ENCODE measurements around the gene PDGFD. TPM values are rescaled to one million over a fixed set of nuclear protein-coding genes. Genes with fewer than 3 reads are reported as not detected.

The PDGFD gene
- total RNA-seq, 1 donor: 6.9 TPM

GRCh38 chr11:104159356-104159755, 4.6 kb downstream of the PDGFD start:
- no peak for TF ChIP-seq CTCF (IDR thresholded peaks at IDR 0.05; ENCODE audit: insufficient read depth, low read depth, low read length)
- H3K4me3 ChIP-seq (ENCODE audit: low read depth, low read length): no peak overlapping the region
- DNase-seq (ENCODE audit: low read depth): no peak

DNA sequence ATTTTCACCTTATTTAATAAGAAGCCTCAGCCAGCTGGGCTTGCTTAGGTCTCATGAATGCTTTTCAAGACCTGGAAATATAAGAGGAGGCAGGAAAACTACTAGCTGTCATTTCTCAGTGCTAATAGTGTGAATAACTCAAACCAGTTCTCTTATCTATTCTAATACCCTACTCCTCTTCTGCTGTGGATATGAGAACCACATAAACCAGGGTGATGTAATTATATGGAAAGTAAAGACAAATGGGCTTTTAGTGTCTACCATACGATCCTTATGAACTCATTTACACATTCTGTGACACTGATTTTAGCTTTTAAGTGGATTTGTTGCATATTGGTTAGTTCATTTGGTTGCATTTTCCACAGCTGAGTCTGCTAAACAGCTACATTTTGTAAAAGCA, 8.6 kb downstream of the PDGFD start:
- no peak overlapping the region for H3K4me3 ChIP-seq (ENCODE audit: low read depth, low read length)
- no peak for DNase-seq (ENCODE audit: low read depth)
- TF ChIP-seq CTCF (IDR thresholded peaks at IDR 0.05; ENCODE audit: insufficient read depth, low read depth, low read length): no peak

- H3K4me3 ChIP-seq (ENCODE audit: low read depth, low read length): no peak overlapping the region
- DNase-seq (ENCODE audit: low read depth): no peak
- no peak for TF ChIP-seq CTCF (IDR thresholded peaks at IDR 0.05; ENCODE audit: insufficient read depth, low read depth, low read length)
These were observed 9.7 kb downstream of the PDGFD start for GRCh38 chr11:104154296-104154695.

DNA sequence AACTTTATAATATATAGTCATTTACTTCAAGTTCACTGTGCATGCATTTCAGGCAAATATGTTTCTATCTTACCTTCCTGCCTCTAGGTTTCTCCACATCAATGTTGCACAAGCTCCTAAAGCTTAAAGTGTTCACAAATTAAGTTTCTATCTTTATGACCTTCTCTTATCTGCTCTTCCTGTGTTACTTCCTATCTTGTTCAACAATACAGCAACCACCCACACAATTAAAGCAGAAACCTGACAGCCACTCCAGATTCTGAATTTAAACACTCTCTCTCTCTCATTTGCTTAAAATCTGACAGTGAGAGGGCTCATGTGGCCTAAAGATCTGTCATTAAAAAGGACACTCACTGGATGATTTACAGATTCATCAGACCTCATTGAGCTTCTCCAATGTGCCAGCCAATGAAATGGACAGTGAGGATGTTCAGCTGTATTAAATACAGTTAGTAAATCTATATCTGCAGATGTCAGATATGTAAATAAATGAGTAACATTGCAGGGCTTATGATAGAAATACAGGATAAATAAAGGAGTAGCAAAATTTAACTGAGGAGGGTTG, 10.9 kb downstream of the PDGFD start:
- DNase-seq (ENCODE audit: low read depth): no peak
- TF ChIP-seq CTCF (IDR thresholded peaks at IDR 0.05; ENCODE audit: insufficient read depth, low read depth, low read length): no peak
- no peak overlapping the region for H3K4me3 ChIP-seq (ENCODE audit: low read depth, low read length)

DNA sequence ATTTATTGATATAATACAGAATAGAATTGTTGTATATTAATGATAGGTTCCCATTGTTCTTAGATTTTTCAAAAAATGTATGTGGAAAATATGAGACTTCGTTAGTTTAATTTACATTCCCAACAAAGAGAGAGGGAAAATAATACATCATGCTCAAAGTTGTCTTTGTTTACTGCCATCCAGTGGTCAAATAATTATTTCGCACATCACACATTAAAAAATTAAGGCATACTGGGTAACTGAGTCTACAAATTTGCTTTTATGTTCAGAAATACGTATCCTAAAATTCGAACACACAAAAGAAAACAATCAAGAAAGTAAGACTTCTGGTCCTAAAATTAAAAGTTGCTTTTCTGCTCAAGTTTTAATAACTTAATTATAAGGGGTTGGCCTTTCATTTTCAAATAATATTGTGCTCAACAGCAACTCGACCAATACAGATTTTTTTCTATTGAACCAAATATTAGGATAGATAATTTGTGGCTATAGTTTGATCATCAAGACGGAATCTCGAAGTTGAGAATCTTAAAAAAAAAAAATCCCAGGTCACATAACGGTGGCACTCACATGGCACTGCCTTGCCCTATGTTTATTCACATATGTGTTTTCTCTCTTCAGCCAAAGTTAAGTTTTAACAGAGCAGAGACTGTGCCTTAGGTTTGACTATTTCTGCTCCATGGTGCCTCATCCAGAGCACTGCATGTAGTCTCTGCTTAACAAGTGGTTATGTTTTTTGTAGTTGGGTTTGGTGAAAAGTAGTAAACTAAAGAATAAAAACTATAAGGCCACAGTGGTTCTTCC, 12.3 kb downstream of the PDGFD start:
- no peak for DNase-seq (ENCODE audit: low read depth)
- TF ChIP-seq CTCF (IDR thresholded peaks at IDR 0.05; ENCODE audit: insufficient read depth, low read depth, low read length): peak; percentile 44

DNA sequence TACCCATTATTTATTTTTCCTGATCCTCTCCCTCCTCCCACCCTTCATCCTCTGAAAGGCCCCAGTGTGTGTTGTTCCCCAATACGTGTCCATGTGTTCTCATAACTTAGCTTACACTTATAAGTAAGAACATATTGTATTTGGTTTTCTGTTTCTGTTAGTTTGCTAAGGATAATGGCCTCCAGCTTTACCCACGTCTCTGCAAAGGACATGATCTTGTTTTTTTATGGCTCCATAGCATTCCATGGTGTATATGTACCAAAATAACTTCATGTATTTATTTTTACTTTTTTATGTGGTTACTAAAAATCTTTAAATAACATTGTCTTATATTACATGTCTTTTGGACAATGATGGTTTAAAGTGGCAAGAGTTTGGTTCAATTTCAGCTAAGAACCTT, 15.2 kb downstream of the PDGFD start:
- no peak for DNase-seq (ENCODE audit: low read depth)
- no peak overlapping the region for H3K4me3 ChIP-seq (ENCODE audit: low read depth, low read length)
- no peak for TF ChIP-seq CTCF (IDR thresholded peaks at IDR 0.05; ENCODE audit: insufficient read depth, low read depth, low read length)

More for the DNA sequence above, 12.3 kb downstream of the PDGFD start:
- H3K4me3 ChIP-seq (ENCODE audit: low read depth, low read length): no peak overlapping the region
